GM23338 (cell line): ENCODE data around the gene GIPC1. TPM values are rescaled to one million over a fixed set of nuclear protein-coding genes. Genes with fewer than 3 reads are reported as not detected.

Experiments used
- ATAC-seq: fragments of 200-7000 bp; cut with Tn5 transposase; 3 replicates; pipeline ENCODE4 v1.9.1; 2020
- DNase-seq: peaks from one replicate; pipeline ENCODE4 v3.0.0-alpha.2; 2015; ENCODE audit warnings: low spot score
- H2AFZ ChIP-seq: fragments of 200-600 bp; sonication (generic); 2 replicates; pipeline ENCODE4 v1.8.0; 2016; ENCODE audit warnings: antibody characterized with exemption, mild to moderate bottlenecking, moderate library complexity
- H3F3A ChIP-seq: fragments of 200-600 bp; sonication (generic); replicated peaks from 2 replicates; pipeline ENCODE4 v1.8.0; 2017; ENCODE audit warnings: antibody characterized with exemption, mixed run types, low read depth
- H3K27ac ChIP-seq: fragments of 200-600 bp; sonication (generic); 2 replicates; pipeline ENCODE4 v1.6.1; 2016; ENCODE audit warnings: low read depth
- H3K27me3 ChIP-seq: fragments of 200-600 bp; sonication (generic); 2 replicates; pipeline ENCODE4 v1.8.0; 2016; ENCODE audit warnings: mild to moderate bottlenecking, mixed run types, moderate library complexity; ENCODE audit not compliant: insufficient read depth
- H3K36me3 ChIP-seq: fragments of 200-600 bp; sonication (generic); 2 replicates; pipeline ENCODE4 v1.8.0; 2016; ENCODE audit warnings: mild to moderate bottlenecking; ENCODE audit not compliant: insufficient read depth
- H3K4me1 ChIP-seq: fragments of 200-600 bp; sonication (generic); 2 replicates; pipeline ENCODE4 v1.8.0; 2016; ENCODE audit warnings: mild to moderate bottlenecking, moderate library complexity; ENCODE audit not compliant: insufficient read depth
- H3K4me2 ChIP-seq: fragments of 200-600 bp; sonication (generic); 2 replicates; pipeline ENCODE4 v1.7.1; 2017; ENCODE audit warnings: mixed run types
- H3K4me3 ChIP-seq: fragments of 200-600 bp; sonication (generic); 2 replicates; pipeline ENCODE4 v1.6.1; 2016; ENCODE audit warnings: mixed run types
- H3K79me2 ChIP-seq: fragments of 200-600 bp; sonication (generic); replicated peaks from 2 replicates; pipeline ENCODE4 v1.8.0; 2017; ENCODE audit warnings: mild to moderate bottlenecking; ENCODE audit not compliant: insufficient read depth
- H3K9me2 ChIP-seq: fragments of 200-600 bp; sonication (generic); 2 replicates; pipeline ENCODE4 v1.8.0; 2017; ENCODE audit not compliant: insufficient read depth
- H4K20me1 ChIP-seq: fragments of 200-600 bp; sonication (generic); replicated peaks from 2 replicates; pipeline ENCODE4 v1.8.0; 2017; ENCODE audit warnings: mild to moderate bottlenecking; ENCODE audit not compliant: insufficient read depth
- H3K27ac Mint-ChIP-seq: 2 replicates; pipeline ENCODE4 v1.8.0; 2020; ENCODE audit warnings: inconsistent platforms, mild to moderate bottlenecking, moderate library complexity, mixed read lengths
- H3K27me3 Mint-ChIP-seq: 3 replicates; pipeline ENCODE4 v1.8.0; 2022; ENCODE audit warnings: low read depth, mild to moderate bottlenecking, moderate library complexity, mixed read lengths, inconsistent platforms; ENCODE audit not compliant: insufficient read depth, poor library complexity
- H3K36me3 Mint-ChIP-seq: 3 replicates; pipeline ENCODE4 v1.8.0; 2021; ENCODE audit warnings: low read depth, mild to moderate bottlenecking, inconsistent platforms, moderate library complexity, mixed read lengths
- H3K4me1 Mint-ChIP-seq: 3 replicates; pipeline ENCODE4 v1.8.0; 2020; ENCODE audit warnings: mild to moderate bottlenecking, inconsistent platforms, mixed read lengths
- H3K4me3 Mint-ChIP-seq: 3 replicates; pipeline ENCODE4 v1.8.0; 2021; ENCODE audit warnings: moderate library complexity, mild to moderate bottlenecking, inconsistent platforms, mixed read lengths
- H3K9me3 Mint-ChIP-seq: 3 replicates; pipeline ENCODE4 v1.8.0; 2020; ENCODE audit warnings: moderate library complexity, mild to moderate bottlenecking, inconsistent platforms, mixed read lengths
- CTCF ChIP-seq, 2 experiments: fragments of 200-600 bp in 1 of 2; sonication (generic) in 1 of 2; conservative IDR thresholded peaks; 2 replicates each; pipeline versions ENCODE4 v1.5.1 to v1.6.1; 2016 to 2017; ENCODE audit warnings: antibody characterized with exemption in 2 of 2, low read depth in 2 of 2, mild to moderate bottlenecking in 2 of 2, moderate library complexity in 1 of 2
- ETS1 ChIP-seq: IDR thresholded peaks from 2 replicates; pipeline ENCODE4 v1.6.1; 2016; ENCODE audit warnings: antibody characterized with exemption
- EZH2 ChIP-seq: fragments of 200-600 bp; sonication (generic); IDR thresholded peaks from one replicate; pipeline ENCODE4 v1.8.0; 2017; ENCODE audit warnings: antibody characterized with exemption, mild to moderate bottlenecking, low read depth; ENCODE audit not compliant: unreplicated experiment
- EZH2phosphoT487 ChIP-seq: fragments of 200-600 bp; sonication (generic); IDR thresholded peaks from one replicate; pipeline ENCODE4 v1.8.1; 2018; ENCODE audit warnings: antibody characterized with exemption; ENCODE audit not compliant: unreplicated experiment
- NANOG ChIP-seq: IDR thresholded peaks from 2 replicates; pipeline ENCODE4 v1.6.1; 2016; ENCODE audit warnings: antibody characterized with exemption, borderline replicate concordance
- POLR2AphosphoS5 ChIP-seq: IDR thresholded peaks from 2 replicates; pipeline ENCODE4 v1.6.1; 2016; ENCODE audit warnings: antibody characterized with exemption, low read depth
- REST ChIP-seq: IDR thresholded peaks from one replicate; pipeline ENCODE4 v1.6.1; 2018; ENCODE audit warnings: antibody characterized with exemption; ENCODE audit not compliant: unreplicated experiment
- STAT1 ChIP-seq: IDR thresholded peaks from one replicate; pipeline ENCODE4 v1.6.1; 2016; ENCODE audit warnings: antibody characterized with exemption; ENCODE audit not compliant: unreplicated experiment
- ZNF114 ChIP-seq: fragments of 250-450 bp; sonication (Bioruptor Pico); IDR thresholded peaks from 2 replicates; pipeline ENCODE4 v1.5.0; 2020; ENCODE audit warnings: mild to moderate bottlenecking, moderate library complexity
- polyA plus RNA-seq: library from polyadenylated mRNA; unstranded; fragments of >200 nt; fragmentation: Nextera tagmentation; extraction: Ambion mirVana; gene quantifications from 2 replicates; pipeline ENCODE4 v1.2.1, GENCODE V29; 2016
- total RNA-seq: library from RNA; depleted of rRNA; stranded (reverse); fragments of >200 nt; shearing (Covaris generic); gene quantifications from 2 replicates; pipeline ENCODE4 v1.2.3, GENCODE V29; 2014

Gene GIPC1
- total and polyA plus RNA-seq, 2 experiments from 2014 or later: 51.6 to 106 TPM

GRCh38 chr19:14519245-14519859 lies 23.4 kb upstream of the GIPC1 start:
- peak overlapping the region; percentile 94 for H3K27ac ChIP-seq
- peak overlapping the region; percentile 93 for H3K4me3 Mint-ChIP-seq
- no peaks in the 10 kb centered on the region for H3K27me3 ChIP-seq
- ATAC-seq (no peak), DNase-seq (no peak)
- peaks cover 3% of the 10 kb centered on the region; the same call in 1 of the 2 replicates for H3K36me3 ChIP-seq
- H3K4me2 ChIP-seq: peak overlapping the region; percentile 81
- peaks cover 21% of the 10 kb centered on the region; the same call in 1 of the 2 replicates for H4K20me1 ChIP-seq
- H3K27me3 Mint-ChIP-seq: peaks cover 15% of the 10 kb centered on the region
- peaks cover 11% of the 10 kb centered on the region; the same call in 1 of the 2 replicates for H3K4me1 ChIP-seq
- H3K9me3 Mint-ChIP-seq: no peaks in the 10 kb centered on the region; the same call in 2 of the 3 replicates
- peak overlapping the region; percentile 88 for H2AFZ ChIP-seq
- H3K9me2 ChIP-seq: no peaks in the 10 kb centered on the region
- peaks cover 26% of the 10 kb centered on the region for H3K4me1 Mint-ChIP-seq
- H3K4me3 ChIP-seq: peak overlapping the region; percentile 58
- H3F3A ChIP-seq: peaks cover 23% of the 10 kb centered on the region
- H3K27ac Mint-ChIP-seq: peak overlapping the region; percentile 77
- TF ChIP-seq CTCF (conservative IDR thresholded peaks at IDR 0.05; ENCODE audit: low read depth in 2 of 2) (no peak), STAT1 (no peak), EZH2phosphoT487 (no peak), ZNF114 (CRISPR knock-in tag) (no peak), ETS1 (no peak)
- H3K36me3 Mint-ChIP-seq: peaks cover 31% of the 10 kb centered on the region
- peaks cover 31% of the 10 kb centered on the region for H3K79me2 ChIP-seq

GRCh38 chr19:14517840-14518505 lies 22.0 kb upstream of the GIPC1 start, which contains the start of gene DNAJB1:
TSS of gene DNAJB1 (minus strand) at chr19:14518397. CDS start at chr19:14518349, 48 bp downstream.
- Histone ChIP-seq H3K79me2 (peaks cover 31% of the 10 kb centered on the region), H3K36me3 (peaks cover 3% of the 10 kb centered on the region), H3F3A (peaks cover 36% of the 10 kb centered on the region), H3K4me3 (peak within 1 kb of the TSS; percentile 97), H3K27me3 (no peaks in the 10 kb centered on the region), H2AFZ (peak within 1 kb of the TSS; percentile 88), H3K4me1 (peaks cover 11% of the 10 kb centered on the region; the same call in 1 of the 2 replicates), H3K9me2 (no peaks in the 10 kb centered on the region), H4K20me1 (peaks cover 24% of the 10 kb centered on the region; the same call in 1 of the 2 replicates), H3K4me2 (peak within 1 kb of the TSS; percentile 99), H3K27ac (peak within 1 kb of the TSS; percentile 94)
- ATAC-seq (peak; percentile 74), DNase-seq (peak; percentile 70)
- Mint-ChIP-seq H3K4me1 (peaks cover 26% of the 10 kb centered on the region), H3K9me3 (no peaks in the 10 kb centered on the region; the same call in 2 of the 3 replicates), H3K36me3 (peaks cover 34% of the 10 kb centered on the region), H3K4me3 (peak within 1 kb of the TSS; percentile 93), H3K27me3 (peaks cover 11% of the 10 kb centered on the region), H3K27ac (peak within 1 kb of the TSS; percentile 96)
- TF ChIP-seq REST (peak; percentile 13), EZH2 (no peak), POLR2AphosphoS5 (peak; percentile 66; the same call in 1 of the 2 replicates), ETS1 (no peak), ZNF114 (CRISPR knock-in tag) (no peak), NANOG (no peak)
